Astrocyte of the spinal cord (primary cell): ENCODE measurements around the gene LRP3.

Experiments
- DNase-seq: peaks from one replicate; pipeline ENCODE4 v3.0.0; 2011; ENCODE audit warnings: low read depth, low spot score
- H3K4me3 ChIP-seq: 2 replicates; pipeline ENCODE4 v1.5.1; 2011; ENCODE audit warnings: low read depth, mild to moderate bottlenecking, low read length, moderate library complexity
- in situ Hi-C: cut with HindIII; loops from 2 replicates; pipeline ENCODE4 v1.10.0; 2017; ENCODE audit warnings: low sequenced_read_pairs
- TF ChIP-seq, protein P1 (sequence below): IDR thresholded peaks from 2 replicates; pipeline ENCODE4 v1.5.1; 2012; ENCODE audit warnings: low read depth, mild to moderate bottlenecking, low read length, inconsistent platforms

The LRP3 gene

DNA sequence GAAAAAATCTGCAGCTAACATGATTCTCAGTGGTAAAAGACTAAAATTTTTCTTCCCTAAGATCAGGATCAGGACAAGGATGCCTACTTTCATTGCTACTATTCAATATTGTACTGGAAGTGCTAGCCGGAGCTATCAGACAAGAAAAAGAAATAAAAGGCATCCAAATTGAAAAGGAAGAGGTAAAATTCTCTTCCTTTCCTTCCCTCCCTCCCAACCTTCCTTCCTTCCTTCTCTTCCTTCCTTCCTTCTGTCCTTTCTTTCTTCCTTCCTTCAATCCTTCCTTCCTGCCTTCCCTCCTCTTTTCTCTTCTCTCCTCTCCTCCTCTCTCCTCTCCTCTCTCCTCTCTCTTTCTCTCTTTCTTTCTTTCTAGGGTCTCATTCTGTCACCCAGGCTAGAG lies 26.7 kb upstream of the LRP3 start:
- TF ChIP-seq, protein P1, sequence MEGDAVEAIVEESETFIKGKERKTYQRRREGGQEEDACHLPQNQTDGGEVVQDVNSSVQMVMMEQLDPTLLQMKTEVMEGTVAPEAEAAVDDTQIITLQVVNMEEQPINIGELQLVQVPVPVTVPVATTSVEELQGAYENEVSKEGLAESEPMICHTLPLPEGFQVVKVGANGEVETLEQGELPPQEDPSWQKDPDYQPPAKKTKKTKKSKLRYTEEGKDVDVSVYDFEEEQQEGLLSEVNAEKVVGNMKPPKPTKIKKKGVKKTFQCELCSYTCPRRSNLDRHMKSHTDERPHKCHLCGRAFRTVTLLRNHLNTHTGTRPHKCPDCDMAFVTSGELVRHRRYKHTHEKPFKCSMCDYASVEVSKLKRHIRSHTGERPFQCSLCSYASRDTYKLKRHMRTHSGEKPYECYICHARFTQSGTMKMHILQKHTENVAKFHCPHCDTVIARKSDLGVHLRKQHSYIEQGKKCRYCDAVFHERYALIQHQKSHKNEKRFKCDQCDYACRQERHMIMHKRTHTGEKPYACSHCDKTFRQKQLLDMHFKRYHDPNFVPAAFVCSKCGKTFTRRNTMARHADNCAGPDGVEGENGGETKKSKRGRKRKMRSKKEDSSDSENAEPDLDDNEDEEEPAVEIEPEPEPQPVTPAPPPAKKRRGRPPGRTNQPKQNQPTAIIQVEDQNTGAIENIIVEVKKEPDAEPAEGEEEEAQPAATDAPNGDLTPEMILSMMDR = no peak
- no peak overlapping the region for H3K4me3 ChIP-seq
- in situ Hi-C loops = no loop called here
- no peak for DNase-seq

DNA sequence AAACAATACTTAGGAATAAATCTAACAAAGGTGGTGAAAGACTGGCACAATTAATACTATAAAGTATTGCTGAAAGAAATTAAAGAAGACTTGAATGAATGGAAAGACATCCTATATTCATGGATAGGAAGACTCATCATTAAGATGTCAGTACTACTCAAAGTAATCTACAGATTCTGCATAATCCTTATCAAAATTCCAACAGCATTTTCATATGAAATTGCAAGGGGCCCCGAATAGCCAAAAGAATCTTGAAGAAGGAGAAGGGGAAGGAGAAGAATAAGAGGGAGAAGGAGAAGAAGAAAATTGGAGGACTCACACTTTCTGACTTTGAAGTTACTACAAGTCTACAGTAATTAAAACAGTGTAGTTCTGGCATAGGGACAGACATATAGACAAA lies 25.6 kb upstream of the LRP3 start:
- DNase-seq = no peak
- TF ChIP-seq, protein P1 = no peak
- in situ Hi-C loops = no loop called here
- H3K4me3 ChIP-seq = no peak overlapping the region

DNA sequence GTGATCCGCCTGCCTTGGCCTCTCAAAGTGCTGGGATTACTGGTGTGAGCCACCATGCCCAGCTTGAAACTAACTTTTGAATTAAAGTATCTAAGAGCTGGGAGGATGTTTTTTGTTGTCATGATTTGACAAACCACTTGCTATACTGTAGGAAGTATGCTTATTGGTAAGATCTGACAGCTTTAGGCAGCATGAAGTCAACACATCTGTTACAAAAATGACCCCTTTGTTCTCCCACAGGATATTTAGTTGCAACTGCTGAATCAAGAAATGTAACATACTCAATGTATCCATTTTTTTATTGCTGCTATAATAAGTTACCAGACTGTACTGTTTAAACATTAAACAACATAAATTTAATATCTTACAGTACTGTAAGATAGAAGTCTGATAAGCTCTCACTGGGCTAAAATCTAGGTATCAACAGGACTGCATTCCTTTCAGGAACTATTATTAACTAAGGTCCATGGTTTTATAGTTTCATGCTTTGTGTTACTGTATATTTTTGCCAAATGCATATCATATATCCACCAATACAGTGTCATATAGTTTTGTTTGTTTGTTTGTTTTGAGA lies 22.8 kb upstream of the LRP3 start:
- no peak overlapping the region for H3K4me3 ChIP-seq
- TF ChIP-seq, protein P1 = no peak
- DNase-seq = no peak
- in situ Hi-C loops = no loop called here

DNA sequence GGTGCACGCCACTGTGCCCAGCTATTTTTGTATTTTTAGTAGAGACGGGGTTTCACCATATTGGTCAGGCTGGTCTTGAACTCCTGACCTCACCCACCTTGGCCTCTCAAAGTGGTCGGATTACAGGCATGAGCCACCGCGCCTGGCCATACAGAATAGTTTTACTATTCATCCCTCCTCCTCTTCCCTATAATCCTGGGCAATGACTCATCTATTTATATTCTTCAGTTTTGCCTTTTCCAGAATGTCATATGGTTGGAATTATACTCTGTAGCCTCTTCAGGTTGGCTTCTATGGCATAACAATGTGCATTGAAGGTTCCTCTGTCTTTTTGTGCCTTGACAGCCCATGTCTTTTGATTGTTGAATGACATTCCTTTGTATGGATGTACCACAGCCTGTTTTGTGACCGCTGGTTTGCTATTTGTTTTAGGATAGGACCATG lies 22.2 kb upstream of the LRP3 start:
- DNase-seq = peak; percentile 32
- TF ChIP-seq, protein P1 = no peak
- in situ Hi-C loops = no loop called here
- no peak overlapping the region for H3K4me3 ChIP-seq

DNA sequence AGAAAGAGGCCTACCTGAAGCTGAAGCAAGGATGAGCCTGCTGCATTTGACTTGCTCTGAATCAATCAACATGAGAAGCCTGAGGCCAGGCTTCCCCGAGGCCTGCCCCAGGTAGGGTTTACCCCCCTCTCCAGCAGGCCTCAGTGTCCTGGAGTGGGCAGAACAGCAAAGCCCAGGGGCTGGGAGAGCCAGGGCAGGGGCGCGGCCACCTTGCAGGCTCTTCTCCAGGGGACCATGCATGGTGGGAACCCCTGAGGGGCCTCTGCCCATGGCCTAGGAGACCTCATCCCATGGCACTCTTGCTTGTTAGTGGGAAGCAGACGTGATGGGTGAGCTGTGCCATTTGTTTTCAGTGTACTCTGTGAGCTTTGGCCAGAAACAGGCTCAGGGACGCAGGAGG lies 19.9 kb upstream of the LRP3 start:
- no peak overlapping the region for H3K4me3 ChIP-seq
- DNase-seq = no peak
- in situ Hi-C loops = no loop called here
- TF ChIP-seq, protein P1 = no peak

DNA sequence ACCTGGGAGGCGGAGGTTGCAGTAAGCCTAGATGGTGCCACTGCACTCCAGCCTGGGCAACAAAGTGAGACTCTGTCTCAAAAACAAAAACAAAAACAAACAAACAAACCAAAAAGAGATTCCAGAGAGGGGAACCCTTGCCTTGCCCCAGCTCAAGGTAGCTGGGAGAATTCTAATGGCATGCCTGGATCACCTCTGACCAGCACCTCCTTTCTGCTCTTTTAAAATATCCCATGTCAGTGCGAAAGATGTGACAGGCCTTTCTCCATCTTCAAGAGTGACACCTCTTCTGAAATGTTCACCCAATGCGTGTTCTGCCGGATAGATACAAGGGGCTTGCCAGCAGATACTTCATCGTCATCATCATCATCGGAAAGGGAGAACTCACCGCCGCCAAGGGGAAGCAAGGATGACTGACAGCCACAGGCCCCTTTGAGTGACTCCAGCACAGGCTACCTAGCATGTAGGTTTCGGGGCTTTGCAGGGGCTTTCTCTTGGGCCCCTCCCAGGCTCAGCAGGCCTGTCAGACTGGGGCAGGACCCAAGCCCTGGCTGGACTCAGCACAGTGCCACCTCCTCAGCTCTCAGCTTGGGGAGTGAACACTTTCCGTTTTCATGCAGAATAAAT lies 18.9 kb upstream of the LRP3 start:
- no peak overlapping the region for H3K4me3 ChIP-seq
- TF ChIP-seq, protein P1 = no peak
- in situ Hi-C loops = no loop called here
- DNase-seq = no peak
